Aorta (tissue), 5 donors: Measurements from ENCODE around the gene OR2A25. TPM values are rescaled to one million over a fixed set of nuclear protein-coding genes. Genes with fewer than 3 reads are reported as not detected.

Experiments used
- ATAC-seq: fragments of 200-7000 bp; cut with Tn5 transposase; one replicate; pipeline ENCODE4 v1.9.1; 2022; ENCODE audit warnings: moderate library complexity; ENCODE audit not compliant: low FRiP score
- DNase-seq, 2 donors: peaks; one replicate each; pipeline ENCODE4 v3.0.0-alpha.2; 2020
- H3K27ac ChIP-seq, 2 donors: one replicate each; pipeline ENCODE4 v1.5.1; 2013; ENCODE audit warnings: low read length in 2 of 2, mild to moderate bottlenecking in 2 of 2, moderate library complexity in 2 of 2, control low read depth in 1 of 2, inconsistent platforms in 1 of 2, low read depth in 1 of 2
- H3K27me3 ChIP-seq, 2 donors: one replicate each; pipeline ENCODE4 v1.6.1; 2013; ENCODE audit warnings: control low read depth in 1 of 2, low read length in 1 of 2, mild to moderate bottlenecking in 1 of 2, moderate library complexity in 1 of 2; ENCODE audit not compliant: insufficient read depth in 2 of 2, control insufficient read depth in 1 of 2
- H3K36me3 ChIP-seq, 2 donors: one replicate each; pipeline ENCODE4 v1.6.1; 2013; ENCODE audit warnings: control low read depth in 1 of 2, low read length in 1 of 2, mild to moderate bottlenecking in 1 of 2; ENCODE audit not compliant: insufficient read depth in 2 of 2, control insufficient read depth in 1 of 2
- H3K4me1 ChIP-seq, 2 donors: one replicate each; pipeline ENCODE4 v1.6.1; 2013; ENCODE audit warnings: low read length in 2 of 2, control low read depth in 1 of 2, mild to moderate bottlenecking in 1 of 2, moderate library complexity in 1 of 2; ENCODE audit not compliant: insufficient read depth in 2 of 2, control insufficient read depth in 1 of 2
- H3K4me3 ChIP-seq, 2 donors: one replicate each; pipeline ENCODE4 v1.5.1; 2013; ENCODE audit warnings: low read length in 2 of 2, control low read depth in 1 of 2, mild to moderate bottlenecking in 1 of 2
- H3K9me3 ChIP-seq: one replicate; pipeline ENCODE4 v1.6.1; 2013; ENCODE audit warnings: mild to moderate bottlenecking, low read length; ENCODE audit not compliant: control insufficient read depth
- WGBS, 2 donors: extraction: QIAGEN DNeasy Blood & Tissue Kit; methylation state at CpG; one replicate each; pipeline ENCODE4 v1.1.7; 2013; 5-methylcytosine and 5-hydroxymethylcytosine counted together
- intact Hi-C, 2 donors: fragments of 100-400 bp; cut with DNase I; formaldehyde crosslinking; loops; one replicate each; pipeline versions ENCODE4 v1.14.2 to v1.15.0; 2022
- polyA plus RNA-seq, 2 donors: library from polyadenylated mRNA; stranded (reverse); fragments of 200-250 nt; gene quantifications; one replicate each; pipeline ENCODE4 v1.2.3, GENCODE V29; 2013
- total RNA-seq, 2 donors: library from RNA; stranded (reverse); fragmentation: NEBNext Ultra II Directional; extraction: Animal tissue kit (Norgen Biotek cat#: 25700); gene quantifications; one replicate each; pipeline ENCODE4 v1.2.1, GENCODE V29; 2021
- donor health status: healthy with polysubstance abuse.
- donor health status: Bipolar disorder and iron deficiency.
- donor health status: DM: no; HTN: no; CAD: no.
- donor health status: DM: no; HTN: no; CAD: no.
- donor health status: DM: yes; HTN: yes; CAD: no.

Gene OR2A25
- total and polyA plus RNA-seq, 4 donors, result not detected

GRCh38 chr7:144090667-144091066 lies 21.1 kb downstream of the OR2A25 start:
- ATAC-seq, result no peak

GRCh38 chr7:144098776-144099175 lies 29.2 kb downstream of the OR2A25 start:
- intact Hi-C loops, result no loop called here
- ATAC-seq (no peak), DNase-seq (no peak)
- H3K9me3 ChIP-seq, result peaks cover 2% of the 10 kb centered on the region
- no peak overlapping the region for H3K27ac ChIP-seq
- H3K4me1 ChIP-seq, result no peaks in the 10 kb centered on the region
- H3K4me3 ChIP-seq, result no peak overlapping the region
- no peaks in the 10 kb centered on the region for H3K36me3 ChIP-seq
- no peaks in the 10 kb centered on the region for H3K27me3 ChIP-seq

More at GRCh38 chr7:144090667-144091066, 21.1 kb downstream of the OR2A25 start:
- Histone ChIP-seq H3K27ac (no peak overlapping the region), H3K36me3 (no peaks in the 10 kb centered on the region), H3K27me3 (no peaks in the 10 kb centered on the region), H3K4me1 (no peaks in the 10 kb centered on the region), H3K9me3 (peaks cover under 1% of the 10 kb centered on the region), H3K4me3 (no peak overlapping the region)
- 88 to 92% methylated on average over 3 of the region's 3 CpGs for WGBS, 2 donors
- intact Hi-C loops, result no loop called here
- no peak for DNase-seq

GRCh38 chr7:144100607-144101006 lies 31.0 kb downstream of the OR2A25 start:
- H3K27me3 ChIP-seq, result no peaks in the 10 kb centered on the region
- H3K4me1 ChIP-seq, result no peaks in the 10 kb centered on the region
- peaks cover 2% of the 10 kb centered on the region for H3K9me3 ChIP-seq
- WGBS, 2 donors, result 52 to 61% methylated on average over 3 of the region's 3 CpGs
- DNase-seq (no peak), ATAC-seq (no peak)
- no peak overlapping the region for H3K4me3 ChIP-seq
- no peaks in the 10 kb centered on the region for H3K36me3 ChIP-seq
- H3K27ac ChIP-seq, result no peak overlapping the region
- intact Hi-C loops, result no loop called here

- Histone ChIP-seq H3K27ac (no peak overlapping the region), H3K4me1 (no peaks in the 10 kb centered on the region), H3K4me3 (no peak overlapping the region), H3K36me3 (no peaks in the 10 kb centered on the region), H3K9me3 (no peaks in the 10 kb centered on the region), H3K27me3 (no peaks in the 10 kb centered on the region)
- ATAC-seq, result no peak
- DNase-seq, result no peak
- intact Hi-C loops, result no loop called here
These were observed 32.4 kb downstream of the OR2A25 start for GRCh38 chr7:144102041-144102440.

GRCh38 chr7:144105211-144105610 lies 35.6 kb downstream of the OR2A25 start:
- H3K9me3 ChIP-seq, result no peaks in the 10 kb centered on the region
- no peaks in the 10 kb centered on the region for H3K4me1 ChIP-seq
- ATAC-seq, result no peak
- intact Hi-C loops, result no loop called here
- no peak for DNase-seq
- no peak overlapping the region for H3K4me3 ChIP-seq
- no peak overlapping the region for H3K27ac ChIP-seq
- no peaks in the 10 kb centered on the region for H3K36me3 ChIP-seq
- no peaks in the 10 kb centered on the region for H3K27me3 ChIP-seq

GRCh38 chr7:144109283-144109682 lies 39.7 kb downstream of the OR2A25 start, which contains the start of gene OR2A2:
OR2A2 (plus strand) TSS chr7:144109583; CDS start chr7:144109583, 0 bp downstream.
- Histone ChIP-seq H3K4me3 (no peak within 1 kb of the TSS), H3K9me3 (no peaks in the 10 kb centered on the region), H3K27me3 (no peaks in the 10 kb centered on the region), H3K27ac (no peak within 1 kb of the TSS), H3K4me1 (no peaks in the 10 kb centered on the region), H3K36me3 (no peaks in the 10 kb centered on the region)
- intact Hi-C loops, result no loop called here
- DNase-seq (no peak), ATAC-seq (no peak)
- 79 to 88% methylated on average over 2 of the region's 2 CpGs for WGBS, 2 donors

GRCh38 chr7:144110272-144110671 lies 40.7 kb downstream of the OR2A25 start:
- 79 to 83% methylated on average over 5 of the region's 5 CpGs for WGBS, 2 donors
- Histone ChIP-seq H3K9me3 (no peaks in the 10 kb centered on the region), H3K36me3 (no peaks in the 10 kb centered on the region), H3K4me1 (no peaks in the 10 kb centered on the region), H3K4me3 (no peak overlapping the region), H3K27me3 (no peaks in the 10 kb centered on the region), H3K27ac (no peak overlapping the region)
- intact Hi-C loops, result loop anchor here in 1 of 2 donors (5.0 kb wide), 1 partner anchor 52 kb away; no protein-coding TSS in a partner anchor
- DNase-seq, result no peak
- ATAC-seq, result no peak

- Histone ChIP-seq H3K4me1 (no peaks in the 10 kb centered on the region), H3K9me3 (peaks cover 2% of the 10 kb centered on the region), H3K4me3 (no peak overlapping the region), H3K27me3 (no peaks in the 10 kb centered on the region), H3K36me3 (no peaks in the 10 kb centered on the region), H3K27ac (no peak overlapping the region)
- WGBS, 2 donors, result 19 to 20% methylated on average over 1 of the region's 1 CpG
- DNase-seq, result no peak
- ATAC-seq, result no peak
- intact Hi-C loops, result loop anchor here in 1 of 2 donors (5.0 kb wide), 1 partner anchor 49 kb away; no protein-coding TSS in a partner anchor
These were observed 44.0 kb downstream of the OR2A25 start for GRCh38 chr7:144113651-144114050.

GRCh38 chr7:144118341-144118740 lies 48.7 kb downstream of the OR2A25 start:
- DNase-seq (no peak), ATAC-seq (no peak)
- Histone ChIP-seq H3K9me3 (peaks cover 2% of the 10 kb centered on the region), H3K4me1 (no peaks in the 10 kb centered on the region), H3K4me3 (no peak overlapping the region), H3K36me3 (no peaks in the 10 kb centered on the region), H3K27ac (no peak overlapping the region), H3K27me3 (no peaks in the 10 kb centered on the region)
- WGBS, 2 donors, result 75 to 77% methylated on average over 8 of the region's 8 CpGs
- intact Hi-C loops, result no loop called here
